Measurements from ENCODE around the gene CTLA4. TPM values are rescaled to one million over a fixed set of nuclear protein-coding genes. Genes with fewer than 3 reads are reported as not detected.

Gene CTLA4
- total RNA-seq, 1 donor from 2014 or later: 7.9 TPM

- Histone ChIP-seq H3K27me3 (no peaks in the 10 kb centered on the region), H3K27ac (no peak overlapping the region), H3K9me3 (no peaks in the 10 kb centered on the region), H3K4me3 (no peak overlapping the region), H3K4me1 (no peaks in the 10 kb centered on the region), H3K36me3 (no peaks in the 10 kb centered on the region)
- DNase-seq (ENCODE audit: extremely low spot score in 2 of 2): no peak
- TF ChIP-seq POLR2A (IDR thresholded peaks at IDR 0.05) (no peak), CTCF (IDR thresholded peaks at IDR 0.05) (no peak), POLR2AphosphoS5 (IDR thresholded peaks at IDR 0.05; ENCODE audit: insufficient read depth in 1 of 2, low read depth in 1 of 2) (no peak)
- intact Hi-C loops (cut with DNase I): no loop called here
Observed at GRCh38 chr2:203835420-203835819, 32.2 kb upstream of the CTLA4 start.

- H3K27ac ChIP-seq: no peak overlapping the region
- no peaks in the 10 kb centered on the region for H3K4me1 ChIP-seq
- no peaks in the 10 kb centered on the region for H3K36me3 ChIP-seq
- H3K9me3 ChIP-seq: no peaks in the 10 kb centered on the region
- H3K27me3 ChIP-seq: no peaks in the 10 kb centered on the region
- intact Hi-C loops (cut with DNase I): no loop called here
- no peak for DNase-seq (ENCODE audit: extremely low spot score in 2 of 2)
- no peak overlapping the region for H3K4me3 ChIP-seq
- TF ChIP-seq CTCF (IDR thresholded peaks at IDR 0.05) (no peak), POLR2AphosphoS5 (IDR thresholded peaks at IDR 0.05; ENCODE audit: insufficient read depth in 1 of 2, low read depth in 1 of 2) (no peak), POLR2A (IDR thresholded peaks at IDR 0.05) (no peak)
Observed at GRCh38 chr2:203835892-203836800, 31.4 kb upstream of the CTLA4 start.

- no peak for DNase-seq (ENCODE audit: extremely low spot score in 2 of 2)
- intact Hi-C loops (cut with DNase I): no loop called here
- no peak overlapping the region for H3K27ac ChIP-seq
- H3K27me3 ChIP-seq: no peaks in the 10 kb centered on the region
- H3K4me1 ChIP-seq: no peaks in the 10 kb centered on the region
- no peak for TF ChIP-seq POLR2A (IDR thresholded peaks at IDR 0.05)
- TF ChIP-seq CTCF (IDR thresholded peaks at IDR 0.05): no peak
- TF ChIP-seq POLR2AphosphoS5 (IDR thresholded peaks at IDR 0.05; ENCODE audit: insufficient read depth in 1 of 2, low read depth in 1 of 2): no peak
- no peak overlapping the region for H3K4me3 ChIP-seq
- no peaks in the 10 kb centered on the region for H3K36me3 ChIP-seq
- no peaks in the 10 kb centered on the region for H3K9me3 ChIP-seq
Observed at GRCh38 chr2:203840655-203841205, 26.8 kb upstream of the CTLA4 start.

- no peak for DNase-seq (ENCODE audit: extremely low spot score in 2 of 2)
- H3K27ac ChIP-seq: no peak overlapping the region
- no peak for TF ChIP-seq POLR2A (IDR thresholded peaks at IDR 0.05)
- TF ChIP-seq CTCF (IDR thresholded peaks at IDR 0.05): no peak
- TF ChIP-seq POLR2AphosphoS5 (IDR thresholded peaks at IDR 0.05; ENCODE audit: insufficient read depth in 1 of 2, low read depth in 1 of 2): no peak
- intact Hi-C loops (cut with DNase I): no loop called here
- no peaks in the 10 kb centered on the region for H3K27me3 ChIP-seq
- H3K4me1 ChIP-seq: no peaks in the 10 kb centered on the region
- no peaks in the 10 kb centered on the region for H3K36me3 ChIP-seq
- no peaks in the 10 kb centered on the region for H3K9me3 ChIP-seq
- H3K4me3 ChIP-seq: no peak overlapping the region
Observed at GRCh38 chr2:203841654-203842053, 25.9 kb upstream of the CTLA4 start.

GRCh38 chr2:203842373-203842772 lies 25.2 kb upstream of the CTLA4 start:
- no peaks in the 10 kb centered on the region for H3K27me3 ChIP-seq
- intact Hi-C loops (cut with DNase I): no loop called here
- no peaks in the 10 kb centered on the region for H3K9me3 ChIP-seq
- no peak for TF ChIP-seq CTCF (IDR thresholded peaks at IDR 0.05)
- TF ChIP-seq POLR2A (IDR thresholded peaks at IDR 0.05): no peak
- no peak for TF ChIP-seq POLR2AphosphoS5 (IDR thresholded peaks at IDR 0.05; ENCODE audit: insufficient read depth in 1 of 2, low read depth in 1 of 2)
- H3K4me1 ChIP-seq: no peaks in the 10 kb centered on the region
- no peak for DNase-seq (ENCODE audit: extremely low spot score in 2 of 2)
- no peak overlapping the region for H3K27ac ChIP-seq
- no peaks in the 10 kb centered on the region for H3K36me3 ChIP-seq
- H3K4me3 ChIP-seq: no peak overlapping the region
